DMS 273 treated with DMSO at 0.1 percent for 48 hours (cell line): ENCODE results near the gene DLX6.

Experiments used
- DNase-seq: peaks from one replicate; lab custom pipeline; 2025; lab: John Stamatoyannopoulos, UW

DLX6 gene

GRCh38 chr7:97005183-97006054 lies at the start of gene DLX6:
Gene DLX6, plus strand, starts transcription at chr7:97005553. Its CDS starts 425 bp downstream, at chr7:97005978.
- DNase-seq = peak; percentile 93

GRCh38 chr7:96959135-96959534 lies 46.2 kb upstream of the DLX6 start:
- no peak for DNase-seq

GRCh38 chr7:96962221-96962885 lies 43.0 kb upstream of the DLX6 start:
- DNase-seq = no peak

GRCh38 chr7:96968981-96969380 lies 36.4 kb upstream of the DLX6 start:
- no peak for DNase-seq

- no peak for DNase-seq
Observed at GRCh38 chr7:96970739-96971138, 34.6 kb upstream of the DLX6 start.

- DNase-seq = no peak
Observed at GRCh38 chr7:96973986-96974385, 31.4 kb upstream of the DLX6 start.

- DNase-seq = no peak
Observed at GRCh38 chr7:96976106-96976505, 29.2 kb upstream of the DLX6 start.

GRCh38 chr7:96977445-96977844 lies 27.9 kb upstream of the DLX6 start:
- DNase-seq = no peak

- no peak for DNase-seq
Observed at GRCh38 chr7:96979551-96980276, 25.6 kb upstream of the DLX6 start.

- no peak for DNase-seq
Observed at GRCh38 chr7:96982586-96982985, 22.8 kb upstream of the DLX6 start.

- DNase-seq = no peak
Observed at GRCh38 chr7:96985992-96986391, 19.4 kb upstream of the DLX6 start.

GRCh38 chr7:96986901-96987300 lies 18.5 kb upstream of the DLX6 start:
- DNase-seq = no peak

GRCh38 chr7:96987719-96988118 lies 17.6 kb upstream of the DLX6 start:
- DNase-seq = no peak

- no peak for DNase-seq
Observed at GRCh38 chr7:96989241-96989858, 16.0 kb upstream of the DLX6 start.

- DNase-seq = no peak
Observed at GRCh38 chr7:96989859-96990317, 15.5 kb upstream of the DLX6 start.

- DNase-seq = no peak
Observed at GRCh38 chr7:96991546-96992191, 13.7 kb upstream of the DLX6 start.

GRCh38 chr7:96992192-96993005 lies 13.0 kb upstream of the DLX6 start:
- DNase-seq = no peak

- no peak for DNase-seq
Observed at GRCh38 chr7:96993094-96993865, 12.1 kb upstream of the DLX6 start.

- DNase-seq = no peak
Observed at GRCh38 chr7:96993980-96994379, 11.4 kb upstream of the DLX6 start.
